Transverse colon (tissue), 4 donors: ENCODE data around the gene TAT.

Source experiments
- EP300 ChIP-seq: sonication (generic); formaldehyde crosslinking; IDR thresholded peaks from one replicate; pipeline ENCODE4 v1.6.1; 2017; ENCODE audit warnings: antibody characterized with exemption, low read depth
- POLR2A ChIP-seq: fragments of 450-650 bp; IDR thresholded peaks from one replicate; pipeline ENCODE4 v1.6.1; 2016; ENCODE audit warnings: antibody characterized with exemption, mild to moderate bottlenecking, moderate library complexity
- POLR2AphosphoS5 ChIP-seq, 3 donors: sonication (generic); formaldehyde crosslinking; IDR thresholded peaks; one replicate each; pipeline ENCODE4 v1.6.1; 2016; ENCODE audit warnings: antibody characterized with exemption in 3 of 3
- TF ChIP-seq, protein P1 (sequence below), 5 experiments: fragments of 200-600 bp in 3 of 5; fragments of 450-650 bp in 2 of 5; sonication (generic) in 3 of 5; IDR thresholded peaks; 1 replicate in 2 of 5; 2 replicates in 3 of 5; pipeline ENCODE4 v1.5.1; 2016 to 2017; ENCODE audit warnings: antibody characterized with exemption in 5 of 5, inconsistent platforms in 3 of 5, mild to moderate bottlenecking in 2 of 5, moderate library complexity in 1 of 5

DNA sequence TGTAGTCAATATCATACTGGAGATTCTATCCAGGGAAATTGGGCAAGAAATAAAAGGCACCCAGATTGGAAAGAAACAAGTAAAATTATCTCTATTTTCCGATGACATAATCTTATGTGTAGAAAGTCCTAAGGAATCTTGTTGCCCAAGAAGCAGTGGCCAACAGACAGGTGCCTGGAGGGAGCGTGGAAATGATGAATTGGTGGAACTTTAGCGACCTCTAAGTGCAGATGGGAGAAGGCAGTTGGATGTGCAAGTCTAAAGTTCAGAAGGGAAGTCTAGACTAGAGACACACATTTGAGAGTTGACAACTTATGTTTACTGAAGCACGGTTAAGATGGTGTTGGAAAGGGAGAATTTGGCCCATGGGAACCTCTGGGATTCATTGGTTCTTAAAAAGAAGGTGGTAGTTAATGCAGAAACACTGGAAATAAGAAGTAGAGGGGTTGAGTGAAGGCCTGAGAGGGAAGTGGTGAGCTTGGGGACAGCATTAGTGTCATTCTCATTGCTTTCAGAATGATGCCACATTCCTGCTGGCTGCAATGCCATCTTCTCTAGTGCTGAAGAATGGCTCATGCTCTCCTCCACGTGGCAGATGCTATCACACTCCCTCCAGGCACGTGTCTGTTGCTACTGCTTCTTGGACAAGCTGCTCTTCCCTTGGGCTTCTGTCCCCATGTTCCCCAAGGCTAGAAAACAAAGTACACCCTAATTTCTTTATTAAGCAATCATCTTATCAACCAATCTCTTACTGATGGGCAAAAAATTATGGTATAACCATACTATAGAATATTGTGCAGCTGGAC is 24.0 kb downstream of the TAT start:
- TF ChIP-seq EP300, result no peak
- TF ChIP-seq, protein P1, sequence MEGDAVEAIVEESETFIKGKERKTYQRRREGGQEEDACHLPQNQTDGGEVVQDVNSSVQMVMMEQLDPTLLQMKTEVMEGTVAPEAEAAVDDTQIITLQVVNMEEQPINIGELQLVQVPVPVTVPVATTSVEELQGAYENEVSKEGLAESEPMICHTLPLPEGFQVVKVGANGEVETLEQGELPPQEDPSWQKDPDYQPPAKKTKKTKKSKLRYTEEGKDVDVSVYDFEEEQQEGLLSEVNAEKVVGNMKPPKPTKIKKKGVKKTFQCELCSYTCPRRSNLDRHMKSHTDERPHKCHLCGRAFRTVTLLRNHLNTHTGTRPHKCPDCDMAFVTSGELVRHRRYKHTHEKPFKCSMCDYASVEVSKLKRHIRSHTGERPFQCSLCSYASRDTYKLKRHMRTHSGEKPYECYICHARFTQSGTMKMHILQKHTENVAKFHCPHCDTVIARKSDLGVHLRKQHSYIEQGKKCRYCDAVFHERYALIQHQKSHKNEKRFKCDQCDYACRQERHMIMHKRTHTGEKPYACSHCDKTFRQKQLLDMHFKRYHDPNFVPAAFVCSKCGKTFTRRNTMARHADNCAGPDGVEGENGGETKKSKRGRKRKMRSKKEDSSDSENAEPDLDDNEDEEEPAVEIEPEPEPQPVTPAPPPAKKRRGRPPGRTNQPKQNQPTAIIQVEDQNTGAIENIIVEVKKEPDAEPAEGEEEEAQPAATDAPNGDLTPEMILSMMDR (IDR thresholded peaks at IDR 0.05), result peak in 3 of 5 experiments; percentile 12 to 23 (median 23)
- TF ChIP-seq POLR2A, result no peak
- TF ChIP-seq POLR2AphosphoS5 (IDR thresholded peaks at IDR 0.05), result no peak
